Psoas muscle (tissue), 8 donors: ENCODE results near the gene XRCC3. TPM values are rescaled to one million over a fixed set of nuclear protein-coding genes. Genes with fewer than 3 reads are reported as not detected.

Experiments used
- ATAC-seq, 4 donors: fragments of 200-7000 bp; cut with Tn5 transposase; one replicate each; pipeline ENCODE4 v1.9.1; 2020; ENCODE audit warnings: moderate library complexity in 3 of 4, mild to moderate bottlenecking in 2 of 4
- DNase-seq, 2 donors: peaks; one replicate each; pipeline ENCODE4 v3.0.0-alpha.2; 2020
- H3K27ac ChIP-seq: fragments of 200-600 bp; one replicate; pipeline ENCODE4 v1.8.0; 2022
- H3K27me3 ChIP-seq, 3 donors: fragments of 200-600 bp in 1 of 3; one replicate each; pipeline versions ENCODE4 v1.6.1 to v1.8.0; 2013 to 2022; ENCODE audit warnings: low read length in 2 of 3, mild to moderate bottlenecking in 2 of 3, moderate library complexity in 1 of 3; ENCODE audit not compliant: insufficient read depth in 3 of 3
- H3K36me3 ChIP-seq, 2 donors: fragments of 200-600 bp in 1 of 2; one replicate each; pipeline versions ENCODE4 v1.6.1 to v1.8.0; 2013 to 2022; ENCODE audit warnings: low read depth in 1 of 2, mild to moderate bottlenecking in 1 of 2, moderate library complexity in 1 of 2; ENCODE audit not compliant: insufficient read depth in 1 of 2
- H3K4me1 ChIP-seq: fragments of 200-600 bp; one replicate; pipeline ENCODE4 v1.8.0; 2022
- H3K4me3 ChIP-seq: fragments of 200-600 bp; one replicate; pipeline ENCODE4 v1.8.0; 2022; ENCODE audit warnings: mild to moderate bottlenecking
- H3K9me3 ChIP-seq: fragments of 200-600 bp; one replicate; pipeline ENCODE4 v1.8.0; 2022
- WGBS, 3 donors: extraction: QIAGEN DNeasy Blood & Tissue Kit; methylation state at CpG; one replicate each; pipeline versions ENCODE4 v1.1.6 to v1.1.7; 2013; 5-methylcytosine and 5-hydroxymethylcytosine counted together
- intact Hi-C, 2 donors: fragments of 100-400 bp; cut with DNase I; formaldehyde crosslinking; loops; one replicate each; pipeline versions ENCODE4 v1.11.0 to v1.14.2; 2022
- polyA plus RNA-seq, 3 donors: library from polyadenylated mRNA; stranded (reverse); fragments of 200-250 nt; gene quantifications; one replicate each; pipeline ENCODE4 v1.2.3, GENCODE V29; 2013
- total RNA-seq, 4 donors: library from RNA; stranded (reverse); fragmentation: NEBNext Ultra II Directional in 2 of 4; extraction: Animal tissue kit (Norgen Biotek cat#: 25700) in 2 of 4; gene quantifications; one replicate each; pipeline versions ENCODE4 v1.2.1 to v1.2.4, GENCODE V29; 2021 to 2023
- TF ChIP-seq, protein P1 (sequence below): fragments of 200-600 bp; IDR thresholded peaks from one replicate; pipeline ENCODE4 v1.8.0; 2022; ENCODE audit warnings: antibody characterized with exemption
- donor health status: healthy with polysubstance abuse.
- donor health status: DM: no; HTN: no; CAD: no; lungs with moderate emphysema.
- donor health status: Bipolar disorder and iron deficiency.
- donor health status: healthy.
- donor health status: DM: yes; HTN: yes; CAD: no.
- donor health status: DM: no; HTN: no; CAD: no.
- donor health status: DM: no; HTN: no; CAD: no.
- donor health status: DM: yes; HTN: yes; CAD: no.

The XRCC3 gene
- total and polyA plus RNA-seq, 7 donors = 1.00 to 2.5 (median 1.6) TPM

GRCh38 chr14:103736546-103737431 is 21.5 kb upstream of the XRCC3 start:
- H3K9me3 ChIP-seq = no peaks in the 10 kb centered on the region
- peaks cover 0 to 86% of the 10 kb centered on the region in 2 donors for H3K36me3 ChIP-seq
- intact Hi-C loops = no loop called here
- H3K27me3 ChIP-seq = no peaks in the 10 kb centered on the region
- no peaks in the 10 kb centered on the region for H3K4me1 ChIP-seq
- ATAC-seq (peak in 3 of 4 donors; percentile 23 to 64 (median 30)), DNase-seq (peak in 1 of 2 donors; percentile 70)
- WGBS, 3 donors = 55 to 72% (median 59%) methylated on average over 10 of the region's 10 CpGs
- TF ChIP-seq, protein P1, sequence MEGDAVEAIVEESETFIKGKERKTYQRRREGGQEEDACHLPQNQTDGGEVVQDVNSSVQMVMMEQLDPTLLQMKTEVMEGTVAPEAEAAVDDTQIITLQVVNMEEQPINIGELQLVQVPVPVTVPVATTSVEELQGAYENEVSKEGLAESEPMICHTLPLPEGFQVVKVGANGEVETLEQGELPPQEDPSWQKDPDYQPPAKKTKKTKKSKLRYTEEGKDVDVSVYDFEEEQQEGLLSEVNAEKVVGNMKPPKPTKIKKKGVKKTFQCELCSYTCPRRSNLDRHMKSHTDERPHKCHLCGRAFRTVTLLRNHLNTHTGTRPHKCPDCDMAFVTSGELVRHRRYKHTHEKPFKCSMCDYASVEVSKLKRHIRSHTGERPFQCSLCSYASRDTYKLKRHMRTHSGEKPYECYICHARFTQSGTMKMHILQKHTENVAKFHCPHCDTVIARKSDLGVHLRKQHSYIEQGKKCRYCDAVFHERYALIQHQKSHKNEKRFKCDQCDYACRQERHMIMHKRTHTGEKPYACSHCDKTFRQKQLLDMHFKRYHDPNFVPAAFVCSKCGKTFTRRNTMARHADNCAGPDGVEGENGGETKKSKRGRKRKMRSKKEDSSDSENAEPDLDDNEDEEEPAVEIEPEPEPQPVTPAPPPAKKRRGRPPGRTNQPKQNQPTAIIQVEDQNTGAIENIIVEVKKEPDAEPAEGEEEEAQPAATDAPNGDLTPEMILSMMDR = no peak
- H3K4me3 ChIP-seq = no peak overlapping the region
- H3K27ac ChIP-seq = no peak overlapping the region

DNA sequence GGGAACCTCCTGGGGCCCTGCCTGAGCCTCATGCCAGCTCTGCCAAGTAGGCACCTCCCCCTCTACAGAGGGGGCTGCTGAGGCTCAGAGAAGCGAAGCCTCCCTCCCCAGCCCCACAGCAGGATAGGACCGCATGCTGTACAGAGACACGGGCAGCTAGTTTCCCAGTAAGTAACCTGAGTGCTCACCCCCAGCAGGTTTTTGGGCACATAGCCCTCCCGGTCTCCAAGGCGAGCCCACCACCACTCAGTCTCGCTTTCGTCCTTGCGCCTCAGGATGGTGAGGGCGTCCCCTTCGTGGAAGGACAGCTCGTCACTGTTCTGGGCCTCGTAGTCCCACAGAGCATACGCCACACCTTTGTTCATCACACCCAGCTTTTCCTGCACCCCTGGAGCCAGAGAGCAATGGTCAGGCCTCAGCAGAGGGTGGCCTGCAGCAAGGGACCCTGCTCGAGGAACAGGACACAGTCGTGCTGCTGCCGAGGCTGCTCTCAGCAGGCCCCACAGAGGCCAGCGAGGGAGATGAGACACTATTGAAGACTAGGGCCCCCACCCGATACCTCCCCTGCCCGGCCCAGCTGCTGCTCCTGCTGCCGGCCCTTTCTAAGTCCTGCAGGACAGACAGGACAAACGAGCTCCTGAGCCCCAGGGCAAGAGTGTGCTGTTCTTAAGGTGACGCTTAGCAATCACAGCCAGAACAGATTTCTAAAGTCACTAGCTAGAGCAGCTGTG is 20.7 kb upstream of the XRCC3 start:
- TF ChIP-seq, protein P1 = no peak
- H3K9me3 ChIP-seq = no peaks in the 10 kb centered on the region
- ATAC-seq (peak in 1 of 4 donors; percentile 18), DNase-seq (peak in 1 of 2 donors; percentile 45)
- no peak overlapping the region for H3K4me3 ChIP-seq
- H3K36me3 ChIP-seq = peaks cover 0 to 83% of the 10 kb centered on the region in 2 donors
- peaks cover 1% of the 10 kb centered on the region for H3K4me1 ChIP-seq
- intact Hi-C loops = no loop called here
- H3K27ac ChIP-seq = no peak overlapping the region
- 70 to 86% (median 76%) methylated on average over 22 of the region's 22 CpGs for WGBS, 3 donors
- H3K27me3 ChIP-seq = no peaks in the 10 kb centered on the region

- Histone ChIP-seq H3K4me1 (peaks cover 5% of the 10 kb centered on the region), H3K27me3 (no peaks in the 10 kb centered on the region), H3K9me3 (no peaks in the 10 kb centered on the region), H3K4me3 (no peak overlapping the region), H3K36me3 (peaks cover 0 to 78% of the 10 kb centered on the region in 2 donors), H3K27ac (no peak overlapping the region)
- peak in 1 of 2 donors; percentile 45 for DNase-seq
- no peak for ATAC-seq
- WGBS, 3 donors = 45 to 63% (median 54%) methylated on average over 7 of the region's 7 CpGs
- intact Hi-C loops = no loop called here
- TF ChIP-seq, protein P1 = peak; percentile 5
These were observed 20.2 kb upstream of the XRCC3 start for GRCh38 chr14:103735439-103735814.

DNA sequence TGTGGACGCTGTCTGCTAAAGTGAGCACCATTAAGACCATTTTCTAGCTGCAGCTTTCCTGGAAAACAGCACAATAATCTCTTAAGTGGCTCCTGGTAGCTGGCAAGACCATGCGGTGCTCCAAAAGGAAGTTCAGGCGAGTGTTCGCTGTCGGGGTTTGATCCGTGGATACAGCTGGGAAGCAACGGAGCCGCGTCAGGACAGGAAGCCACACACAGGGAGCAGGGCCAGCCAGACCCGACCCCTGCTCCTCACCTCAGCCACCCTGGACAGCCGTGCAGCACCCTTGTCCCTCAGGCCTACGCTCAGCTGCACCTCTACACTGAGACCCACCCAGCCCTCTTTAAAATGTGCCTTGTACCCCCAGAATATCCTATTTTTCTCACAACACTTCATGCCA is 19.8 kb upstream of the XRCC3 start:
- WGBS, 3 donors = 59 to 62% (median 60%) methylated on average over 12 of the region's 12 CpGs
- DNase-seq = peak in 1 of 2 donors; percentile 35
- H3K27ac ChIP-seq = no peak overlapping the region

More for the DNA sequence above, 19.8 kb upstream of the XRCC3 start:
- intact Hi-C loops = no loop called here
- TF ChIP-seq, protein P1 = no peak
- no peak for ATAC-seq
- peaks cover 0 to 78% of the 10 kb centered on the region in 2 donors for H3K36me3 ChIP-seq
- no peaks in the 10 kb centered on the region for H3K27me3 ChIP-seq
- no peak overlapping the region for H3K4me3 ChIP-seq
- H3K9me3 ChIP-seq = no peaks in the 10 kb centered on the region
- peaks cover 9% of the 10 kb centered on the region for H3K4me1 ChIP-seq
